GM12878 (cell line): Measurements from ENCODE around the gene RNF152. TPM values are rescaled to one million over a fixed set of nuclear protein-coding genes. Genes with fewer than 3 reads are reported as not detected.

Experiments used
- ATAC-seq: fragments of 200-7000 bp; cut with Tn5 transposase; 3 replicates; pipeline ENCODE4 v1.9.1; 2020; ENCODE audit warnings: mild to moderate bottlenecking, moderate library complexity
- BruUV-seq: library from RNA; stranded (reverse); fragments of 400-500 nt; replicated peaks from 2 replicates; lab custom pipeline; 2021; lab: Mats Ljungman, UMichigan
- CTCF ChIA-PET: fragments of 300-600 bp; sonication (Branson Sonifier 250); formaldehyde crosslinking; extraction: SDS; loops from one replicate; lab custom pipeline; 2021; ENCODE audit warnings: inconsistent platforms; lab: Yijun Ruan, JAX
- POLR2A ChIA-PET: fragments of 350-600 bp; formaldehyde crosslinking; extraction: SDS; loops from one replicate; lab custom pipeline; 2021; ENCODE audit warnings: inconsistent platforms; lab: Charles Lee
- RAD21 ChIA-PET: fragments of 300-600 bp; sonication (Branson Sonifier 250); formaldehyde crosslinking; loops from one replicate; lab custom pipeline; 2023; ENCODE audit warnings: antibody characterized with exemption; ENCODE audit not compliant: unreplicated experiment; lab: Charles Lee
- SMC1A ChIA-PET: fragments of 300-600 bp; sonication (Branson Sonifier 250); formaldehyde crosslinking; loops from one replicate; lab custom pipeline; 2023; ENCODE audit not compliant: unreplicated experiment, uncharacterized antibody; lab: Charles Lee
- DNase-seq: peaks from one replicate; pipeline ENCODE4 v3.0.0-alpha.2; 2011; ENCODE audit warnings: low read depth, low spot score
- FAIRE-seq: peaks from 3 replicates; lab custom pipeline; 2011; peaks lifted over from hg19 to GRCh38; lab: Jason Lieb, UNC
- H2AFZ ChIP-seq: 2 replicates; pipeline ENCODE4 v1.6.0; 2011; ENCODE audit warnings: low read depth, low read length, control low read depth; ENCODE audit not compliant: control insufficient read depth
- H3K27ac ChIP-seq: 2 replicates; pipeline ENCODE4 v1.5.1; 2011; ENCODE audit warnings: control low read depth; ENCODE audit not compliant: control insufficient read depth, insufficient read depth
- H3K27me3 ChIP-seq, 2 experiments: replicated peaks in 1 of 2; 2 replicates each; pipeline versions ENCODE4 v1.6.0 to v1.6.1; 2011; ENCODE audit warnings: low read length in 1 of 2; ENCODE audit not compliant: control insufficient read depth in 2 of 2, insufficient read depth in 2 of 2
- H3K36me3 ChIP-seq, 2 experiments: 2 replicates each; pipeline ENCODE4 v1.5.1; 2011; ENCODE audit warnings: low read length in 1 of 2; ENCODE audit not compliant: control insufficient read depth in 2 of 2, insufficient read depth in 2 of 2
- H3K4me1 ChIP-seq: 2 replicates; pipeline ENCODE4 v1.6.1; 2011; ENCODE audit warnings: mild to moderate bottlenecking, low read length, moderate library complexity, mixed read lengths; ENCODE audit not compliant: control insufficient read depth, insufficient read depth
- H3K4me2 ChIP-seq: 2 replicates; pipeline ENCODE4 v1.6.0; 2011; ENCODE audit warnings: control low read depth; ENCODE audit not compliant: control insufficient read depth, insufficient read depth
- H3K4me3 ChIP-seq: fragments of 200-600 bp; sonication (generic); 2 replicates; pipeline ENCODE4 v1.5.1; 2016
- H3K79me2 ChIP-seq: 2 replicates; pipeline ENCODE4 v1.6.0; 2011; ENCODE audit warnings: low read length; ENCODE audit not compliant: control insufficient read depth, insufficient read depth
- H3K9ac ChIP-seq: 2 replicates; pipeline ENCODE4 v1.8.0; 2011; ENCODE audit warnings: low read length, control low read depth, mixed read lengths; ENCODE audit not compliant: control insufficient read depth, insufficient read depth
- H3K9me3 ChIP-seq: replicated peaks from 3 replicates; pipeline ENCODE4 v1.5.1; 2011; ENCODE audit warnings: mild to moderate bottlenecking, low read length; ENCODE audit not compliant: control insufficient read depth, insufficient read depth
- H4K20me1 ChIP-seq: 2 replicates; pipeline ENCODE4 v1.6.0; 2011; ENCODE audit not compliant: control insufficient read depth, insufficient read depth
- CEBPZ ChIP-seq: fragments of 150-350 bp; IDR thresholded peaks from 2 replicates; pipeline ENCODE4 v1.6.1; 2016; ENCODE audit warnings: low read depth, low read length
- MEF2A ChIP-seq: IDR thresholded peaks from 2 replicates; pipeline ENCODE4 v1.6.1; 2011; ENCODE audit warnings: low read depth, mild to moderate bottlenecking, low read length, moderate library complexity; ENCODE audit not compliant: insufficient read depth
- NFIC ChIP-seq: IDR thresholded peaks from 2 replicates; pipeline ENCODE4 v1.6.1; 2012; ENCODE audit warnings: low read depth, mild to moderate bottlenecking, inconsistent platforms, low read length, moderate library complexity
- SMAD5 ChIP-seq: IDR thresholded peaks from 2 replicates; pipeline ENCODE4 v1.6.1; 2016; ENCODE audit warnings: antibody characterized with exemption, low read depth
- SPI1 ChIP-seq: IDR thresholded peaks from 2 replicates; pipeline ENCODE4 v1.6.1; 2011; ENCODE audit warnings: low read depth, mild to moderate bottlenecking, low read length, moderate library complexity, borderline replicate concordance; ENCODE audit not compliant: insufficient read depth
- TBL1XR1 ChIP-seq: IDR thresholded peaks from 2 replicates; pipeline ENCODE4 v1.6.1; 2012; ENCODE audit warnings: low read depth, low read length, improper control_type of control experiment
- WGBS: methylation state at CpG from one replicate; pipeline ENCODE4 v1.1.6; 2016; ENCODE audit warnings: low lambda C conversion rate; ENCODE audit not compliant: insufficient replicate concordance, insufficient coverage; ENCODE audit errors: missing lambda C conversion rate; 5-methylcytosine and 5-hydroxymethylcytosine counted together
- in situ Hi-C: fragments of 300-500 bp; cut with MboI; formaldehyde crosslinking; loops from 9 replicates; pipeline ENCODE4 v1.14.3; 2018; ENCODE audit warnings: mixed read lengths
- intact Hi-C: fragments of 100-400 bp; cut with micrococcal nuclease; formaldehyde crosslinking; loops from one replicate; pipeline ENCODE4 v1.14.2; 2022; ENCODE audit not compliant: unreplicated experiment
- polyA plus RNA-seq, 11 experiments: library from polyadenylated mRNA; depleted of rRNA in 4 of 11; unstranded in 6 of 11; stranded (reverse) in 5 of 11; fragments of >200 nt; fragmentation: Nextera tagmentation in 4 of 11; fragmentation: Illumina TruSeq in 1 of 11; extraction: Ambion mirVana in 4 of 11; extraction: Trizol in 1 of 11; gene quantifications; 1 replicate in 1 of 11; 2 replicates in 10 of 11; pipeline versions ENCODE4 v1.2.1 to v1.2.3, GENCODE V29; 2011 to 2016; ENCODE audit warnings: inconsistent platforms in 2 of 11, missing spikeins in 2 of 11, low read depth in 1 of 11
- total RNA-seq, 4 experiments: library from RNA; depleted of rRNA in 3 of 4; stranded (reverse); fragments of >200 nt in 3 of 4; fragmentation: Illumina TruSeq in 1 of 4; extraction: Trizol in 1 of 4; gene quantifications; 2 replicates each; pipeline versions ENCODE4 v1.2.1 to v1.2.3, GENCODE V29; 2013 to 2021

Gene RNF152
- total and polyA plus RNA-seq, 10 of the 15 experiments (the other 5 are each of a cell fraction or from before 2014, with no cell fraction given) = under 0.01 to 0.07 (median 0.03) TPM; not detected in 7

GRCh38 chr18:61774846-61775245 is 118.0 kb downstream of the RNF152 start (continued):
- TF ChIP-seq MEF2A (no peak), TBL1XR1 (no peak), CEBPZ (no peak), NFIC (no peak)

GRCh38 chr18:61772293-61772848 is 120.4 kb downstream of the RNF152 start:
- TF ChIP-seq SPI1 (0 out of 2 replicates have a peak, but pooled peaks have one; percentile 10), SMAD5 (no peak)
- ATAC-seq (no peak), FAIRE-seq (no peak), DNase-seq (no peak)
- ChIA-PET RAD21 (no interaction called here), CTCF (no interaction called here), POLR2A (no interaction called here), SMC1A (no interaction called here)
- no peaks in the 10 kb centered on the region for H3K79me2 ChIP-seq
- no peak overlapping the region for H3K4me2 ChIP-seq
- no peaks in the 10 kb centered on the region for H3K36me3 ChIP-seq
- H3K27ac ChIP-seq = no peak overlapping the region
- no peak overlapping the region for H2AFZ ChIP-seq
- H3K4me3 ChIP-seq = no peak overlapping the region
- no peak overlapping the region for H3K9ac ChIP-seq
- H3K27me3 ChIP-seq = no peaks in the 10 kb centered on the region
- H4K20me1 ChIP-seq = no peaks in the 10 kb centered on the region
- in situ Hi-C loops (no loop called here), intact Hi-C loops (no loop called here)
- no peaks in the 10 kb centered on the region for H3K4me1 ChIP-seq
- peaks cover 1% of the 10 kb centered on the region; the same call in 2 of the 3 replicates for H3K9me3 ChIP-seq
- no TSS peak for BruUV-seq
- WGBS = 0% methylated on average over 2 of the region's 2 CpGs
